DND-41 (cell line): ENCODE results near the gene PURA.

Experiments used
- ATAC-seq: fragments of 200-7000 bp; cut with Tn5 transposase; 3 replicates; pipeline ENCODE4 v1.9.1; 2021; ENCODE audit warnings: low read depth; ENCODE audit not compliant: insufficient read depth
- DNase-seq: peaks from one replicate; pipeline ENCODE4 v3.0.0-alpha.2; 2020
- H2AFZ ChIP-seq: 2 replicates; pipeline ENCODE4 v1.6.0; 2012; ENCODE audit warnings: low read depth, low read length
- H3K27ac ChIP-seq: 2 replicates; pipeline ENCODE4 v1.5.1; 2012; ENCODE audit warnings: low read length, inconsistent platforms
- H3K27me3 ChIP-seq: fragments of 200-600 bp; sonication (generic); 2 replicates; pipeline ENCODE4 v1.6.0; 2012; ENCODE audit warnings: low read length, mild to moderate bottlenecking, inconsistent platforms; ENCODE audit not compliant: insufficient read depth, poor library complexity
- H3K36me3 ChIP-seq: 2 replicates; pipeline ENCODE4 v1.5.1; 2012; ENCODE audit warnings: low read length, inconsistent platforms; ENCODE audit not compliant: insufficient read depth
- H3K4me1 ChIP-seq: 2 replicates; pipeline ENCODE4 v1.5.1; 2012; ENCODE audit warnings: mild to moderate bottlenecking, low read length; ENCODE audit not compliant: insufficient read depth
- H3K4me2 ChIP-seq: 2 replicates; pipeline ENCODE4 v1.6.0; 2012; ENCODE audit warnings: mild to moderate bottlenecking, moderate library complexity, low read length, inconsistent platforms; ENCODE audit not compliant: insufficient read depth
- H3K4me3 ChIP-seq, 2 experiments: fragments of 200-600 bp in 1 of 2; shearing (Covaris generic) in 1 of 2; 2 replicates each; pipeline ENCODE4 v1.5.1; 2012 to 2016; ENCODE audit warnings: inconsistent platforms in 2 of 2, low read length in 2 of 2, mild to moderate bottlenecking in 2 of 2, low read depth in 1 of 2, moderate library complexity in 1 of 2
- H3K79me2 ChIP-seq: 2 replicates; pipeline ENCODE4 v1.6.0; 2012; ENCODE audit warnings: low read length, inconsistent platforms; ENCODE audit not compliant: insufficient read depth
- H3K9ac ChIP-seq: 2 replicates; pipeline ENCODE4 v1.6.0; 2012; ENCODE audit warnings: low read depth, mild to moderate bottlenecking, inconsistent platforms, low read length, moderate library complexity
- H3K9me3 ChIP-seq: 2 replicates; pipeline ENCODE4 v1.5.1; 2012; ENCODE audit warnings: low read length, moderate library complexity, mild to moderate bottlenecking, inconsistent platforms; ENCODE audit not compliant: insufficient read depth, severe bottlenecking
- H4K20me1 ChIP-seq: 2 replicates; pipeline ENCODE4 v1.6.0; 2012; ENCODE audit warnings: low read length; ENCODE audit not compliant: insufficient read depth
- EZH2 ChIP-seq: IDR thresholded peaks from 3 replicates; pipeline ENCODE4 v1.6.1; 2012; ENCODE audit warnings: borderline replicate concordance, low read depth, mild to moderate bottlenecking, moderate library complexity, low read length, inconsistent platforms; ENCODE audit not compliant: severe bottlenecking
- TF ChIP-seq, protein P1 (sequence below): IDR thresholded peaks from 2 replicates; pipeline ENCODE4 v1.5.1; 2012; ENCODE audit warnings: borderline replicate concordance, low read length, moderate library complexity, mild to moderate bottlenecking; ENCODE audit not compliant: poor library complexity, severe bottlenecking; ENCODE audit errors: extremely low read depth

Gene PURA

GRCh38 chr5:140126315-140127012, 12.6 kb downstream of the PURA start:
- ATAC-seq (no peak), DNase-seq (no peak)
- Histone ChIP-seq H3K36me3 (no peaks in the 10 kb centered on the region), H4K20me1 (peaks cover 8% of the 10 kb centered on the region; the same call in 1 of the 2 replicates), H3K4me2 (no peak overlapping the region), H3K4me3 (no peak overlapping the region), H3K79me2 (0 out of 2 replicates have a peak, but pooled peaks cover 1% of the 10 kb centered on the region), H3K9ac (no peak overlapping the region), H3K27me3 (no peaks in the 10 kb centered on the region), H3K9me3 (no peaks in the 10 kb centered on the region), H3K27ac (no peak overlapping the region), H2AFZ (no peak overlapping the region), H3K4me1 (peaks cover 8% of the 10 kb centered on the region; the same call in 1 of the 2 replicates)
- TF ChIP-seq EZH2 = no peak
- TF ChIP-seq, protein P1, sequence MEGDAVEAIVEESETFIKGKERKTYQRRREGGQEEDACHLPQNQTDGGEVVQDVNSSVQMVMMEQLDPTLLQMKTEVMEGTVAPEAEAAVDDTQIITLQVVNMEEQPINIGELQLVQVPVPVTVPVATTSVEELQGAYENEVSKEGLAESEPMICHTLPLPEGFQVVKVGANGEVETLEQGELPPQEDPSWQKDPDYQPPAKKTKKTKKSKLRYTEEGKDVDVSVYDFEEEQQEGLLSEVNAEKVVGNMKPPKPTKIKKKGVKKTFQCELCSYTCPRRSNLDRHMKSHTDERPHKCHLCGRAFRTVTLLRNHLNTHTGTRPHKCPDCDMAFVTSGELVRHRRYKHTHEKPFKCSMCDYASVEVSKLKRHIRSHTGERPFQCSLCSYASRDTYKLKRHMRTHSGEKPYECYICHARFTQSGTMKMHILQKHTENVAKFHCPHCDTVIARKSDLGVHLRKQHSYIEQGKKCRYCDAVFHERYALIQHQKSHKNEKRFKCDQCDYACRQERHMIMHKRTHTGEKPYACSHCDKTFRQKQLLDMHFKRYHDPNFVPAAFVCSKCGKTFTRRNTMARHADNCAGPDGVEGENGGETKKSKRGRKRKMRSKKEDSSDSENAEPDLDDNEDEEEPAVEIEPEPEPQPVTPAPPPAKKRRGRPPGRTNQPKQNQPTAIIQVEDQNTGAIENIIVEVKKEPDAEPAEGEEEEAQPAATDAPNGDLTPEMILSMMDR = no peak

- no peak for ATAC-seq
- DNase-seq = no peak
- H3K27ac ChIP-seq = no peak overlapping the region
These were observed 14.5 kb downstream of the PURA start for GRCh38 chr5:140128376-140128775.

DNA sequence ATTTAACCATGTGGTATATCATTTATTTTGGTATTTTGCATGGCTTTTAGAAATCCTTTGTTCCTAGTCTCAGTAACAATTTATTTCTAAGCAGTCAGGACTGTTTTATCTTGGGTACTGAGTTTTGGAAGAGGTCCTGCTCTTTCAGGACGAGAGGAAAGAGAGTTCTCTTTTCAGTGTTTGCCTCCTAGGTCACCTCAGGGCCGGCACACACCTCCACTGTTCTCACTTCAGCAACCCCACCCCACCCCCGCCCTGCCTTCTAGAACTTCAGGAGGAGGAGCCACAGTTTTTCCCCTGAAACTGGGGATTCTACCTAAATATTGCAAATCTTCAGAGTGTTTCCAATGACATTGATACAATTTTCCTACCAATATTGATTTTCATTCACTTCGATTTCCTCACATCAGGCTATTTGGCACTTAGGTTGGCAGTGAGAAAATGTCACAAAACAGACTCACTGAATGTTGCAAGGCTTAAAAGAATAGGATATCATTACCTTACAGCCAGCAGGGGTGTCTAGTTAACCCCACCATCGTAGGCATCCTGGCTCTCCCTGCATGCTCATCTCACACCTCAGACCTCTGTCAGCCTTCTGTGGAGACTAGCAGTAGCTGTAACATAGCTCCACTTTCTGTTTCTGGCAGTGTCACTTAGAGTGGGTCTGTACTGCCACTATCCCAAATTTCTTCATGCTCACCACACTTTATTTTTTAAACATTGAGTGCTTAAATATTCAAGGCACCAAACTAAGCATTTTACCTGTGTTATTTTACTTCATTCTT, 17.2 kb downstream of the PURA start:
- no peak for ATAC-seq
- Histone ChIP-seq H2AFZ (no peak overlapping the region), H3K27me3 (no peaks in the 10 kb centered on the region), H3K9ac (no peak overlapping the region), H4K20me1 (peaks cover 16% of the 10 kb centered on the region), H3K9me3 (no peaks in the 10 kb centered on the region), H3K79me2 (no peaks in the 10 kb centered on the region), H3K4me3 (no peak overlapping the region), H3K36me3 (no peaks in the 10 kb centered on the region), H3K4me1 (peaks cover 14% of the 10 kb centered on the region), H3K4me2 (no peak overlapping the region), H3K27ac (no peak overlapping the region)
- TF ChIP-seq, protein P1 = no peak
- no peak for TF ChIP-seq EZH2
- no peak for DNase-seq

More at GRCh38 chr5:140128376-140128775, 14.5 kb downstream of the PURA start:
- Histone ChIP-seq H3K79me2 (0 out of 2 replicates have a peak, but pooled peaks cover 1% of the 10 kb centered on the region), H3K4me3 (no peak overlapping the region), H2AFZ (no peak overlapping the region), H4K20me1 (peaks cover 11% of the 10 kb centered on the region), H3K27me3 (no peaks in the 10 kb centered on the region), H3K9ac (no peak overlapping the region), H3K4me2 (no peak overlapping the region), H3K4me1 (peaks cover 14% of the 10 kb centered on the region), H3K9me3 (no peaks in the 10 kb centered on the region), H3K36me3 (no peaks in the 10 kb centered on the region)
- TF ChIP-seq, protein P1 = no peak
- no peak for TF ChIP-seq EZH2
